ENCODE data around the gene RP2.

Gene RP2

DNA sequence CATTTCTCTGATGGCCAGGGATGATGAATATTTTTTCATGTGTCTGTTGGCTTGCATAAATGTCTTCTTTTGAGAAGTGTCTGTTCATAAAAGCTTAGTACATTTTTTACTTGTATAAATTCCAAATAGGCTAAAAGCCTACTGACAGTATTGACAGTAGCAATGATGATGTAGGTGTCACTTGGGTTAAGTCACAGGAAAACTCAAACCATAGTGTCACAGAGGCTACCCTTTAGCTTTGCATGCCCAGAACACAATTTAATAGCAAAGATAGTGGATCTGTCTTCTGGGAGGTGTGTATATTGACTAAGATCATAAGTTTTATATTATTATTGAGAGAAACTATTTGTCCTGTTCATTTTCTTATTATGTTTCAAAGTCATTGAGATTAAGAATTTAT, 8.1 kb downstream of the RP2 start:
- no peak for DNase-seq (ENCODE audit: low read depth)

DNA sequence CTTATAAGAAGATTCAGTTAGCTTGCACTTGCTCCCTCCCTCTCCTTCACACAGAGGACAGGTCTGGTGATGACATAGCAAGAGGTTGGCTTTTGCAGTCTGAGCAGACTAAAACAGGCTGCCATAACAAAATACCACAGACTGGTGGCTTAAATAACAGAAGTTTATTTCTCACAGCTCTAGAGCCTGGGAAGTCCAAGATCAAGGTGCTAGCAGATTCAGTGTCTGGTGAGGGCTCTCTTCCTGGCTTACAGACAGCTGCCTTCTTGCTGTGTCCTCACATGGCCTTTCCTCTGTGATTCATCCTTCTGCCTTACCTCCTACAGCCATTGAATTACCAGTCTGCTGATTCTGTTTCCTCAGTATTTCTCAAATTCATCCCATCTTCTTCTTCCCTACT, 13.1 kb downstream of the RP2 start:
- DNase-seq (ENCODE audit: low read depth), result no peak

DNA sequence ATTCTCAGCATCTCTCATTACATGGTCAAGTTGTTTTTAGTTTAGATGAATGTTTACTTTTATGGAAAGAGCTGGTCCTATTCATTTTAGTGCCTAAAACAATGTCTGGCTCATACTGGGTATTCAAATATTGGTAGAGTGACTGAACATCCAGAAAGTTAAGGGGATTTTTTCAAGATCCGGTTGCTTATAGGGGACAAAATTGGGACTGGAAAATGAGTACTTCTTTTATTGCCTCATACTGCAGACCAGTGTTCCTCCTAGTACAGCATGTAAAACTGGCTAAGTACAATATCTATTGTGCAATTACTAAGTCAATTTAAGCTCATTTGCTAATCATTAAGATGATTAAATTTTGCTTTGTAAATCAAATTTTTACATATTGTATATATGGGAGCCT, 13.9 kb downstream of the RP2 start:
- no peak for DNase-seq (ENCODE audit: low read depth)

DNA sequence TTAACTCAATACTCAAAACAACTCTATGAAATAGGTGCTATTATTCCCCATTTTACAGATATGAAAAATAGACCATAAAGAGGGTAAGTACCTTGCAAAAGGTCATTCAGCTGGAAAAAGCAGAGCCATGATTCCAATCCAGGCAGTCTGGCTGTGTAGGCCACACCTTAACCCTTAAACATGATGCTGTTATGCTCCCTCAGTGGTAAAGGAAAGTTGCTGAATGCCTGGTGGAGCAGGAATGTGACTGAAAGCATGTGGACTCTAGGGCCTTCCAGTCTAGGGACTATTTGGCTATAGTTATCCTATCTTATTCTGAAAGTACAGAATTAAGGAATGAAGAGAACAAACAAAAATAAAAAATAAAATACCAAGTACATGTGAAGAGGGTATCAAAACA, 19.6 kb downstream of the RP2 start:
- no peak for DNase-seq (ENCODE audit: low read depth)

DNA sequence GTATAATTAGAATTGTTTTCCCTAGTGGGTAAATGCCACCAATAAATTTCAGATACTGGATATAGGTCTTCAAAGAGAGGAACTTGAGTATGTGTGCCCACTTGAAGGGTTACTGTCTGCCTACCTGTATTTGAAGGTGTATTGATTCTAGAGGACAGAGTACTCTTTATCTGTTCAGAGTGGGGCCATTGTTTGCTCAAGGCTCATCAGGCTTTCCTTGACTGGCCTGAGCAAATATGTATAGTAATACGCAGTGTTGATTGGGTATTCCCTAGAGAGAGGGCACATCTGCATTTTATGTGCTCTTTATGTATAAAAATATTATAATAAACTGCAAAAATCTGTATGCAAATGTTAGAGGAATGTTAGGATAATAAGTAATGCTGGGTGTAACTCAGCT, 23.7 kb downstream of the RP2 start:
- no peak for DNase-seq (ENCODE audit: low read depth)

DNA sequence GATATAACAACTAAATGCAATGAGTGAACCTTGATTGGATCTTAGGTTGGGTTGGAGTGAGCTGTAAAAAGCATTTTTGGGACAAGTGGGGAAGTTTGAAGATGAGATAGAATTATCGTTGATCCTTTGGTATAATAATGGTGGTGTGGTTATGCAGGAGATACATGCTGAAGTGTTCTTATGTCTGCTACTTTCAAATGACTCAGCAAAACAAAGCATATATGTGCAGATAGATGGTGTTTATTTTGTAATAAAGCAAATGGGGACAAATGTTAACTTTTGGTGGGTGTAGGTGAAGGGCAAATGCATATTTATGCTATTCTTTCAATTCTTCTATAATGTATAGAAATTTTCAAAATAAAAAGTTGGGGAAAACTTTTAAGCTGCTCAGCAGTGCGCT, 26.2 kb downstream of the RP2 start:
- DNase-seq (ENCODE audit: low read depth), result no peak

DNA sequence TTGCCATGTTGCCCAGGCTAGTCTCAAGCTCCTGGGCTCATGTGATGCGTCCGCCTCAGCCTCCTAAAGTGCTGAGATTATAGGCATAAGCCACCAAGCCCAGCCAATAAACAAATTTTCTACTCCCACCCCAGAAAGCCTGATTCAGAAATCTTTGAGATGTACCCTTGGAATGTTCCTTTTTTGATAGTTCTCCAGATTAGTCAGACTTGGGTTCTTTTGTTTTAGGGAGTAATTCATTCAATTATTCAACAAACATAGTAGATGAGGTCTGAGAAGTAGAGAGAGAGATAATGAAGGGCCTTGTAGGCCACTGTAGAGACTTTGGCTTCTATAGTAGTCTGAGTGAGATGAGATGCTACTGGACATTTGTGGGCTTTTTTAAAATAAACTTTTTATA, 27.8 kb downstream of the RP2 start:
- DNase-seq (ENCODE audit: low read depth), result no peak

DNA sequence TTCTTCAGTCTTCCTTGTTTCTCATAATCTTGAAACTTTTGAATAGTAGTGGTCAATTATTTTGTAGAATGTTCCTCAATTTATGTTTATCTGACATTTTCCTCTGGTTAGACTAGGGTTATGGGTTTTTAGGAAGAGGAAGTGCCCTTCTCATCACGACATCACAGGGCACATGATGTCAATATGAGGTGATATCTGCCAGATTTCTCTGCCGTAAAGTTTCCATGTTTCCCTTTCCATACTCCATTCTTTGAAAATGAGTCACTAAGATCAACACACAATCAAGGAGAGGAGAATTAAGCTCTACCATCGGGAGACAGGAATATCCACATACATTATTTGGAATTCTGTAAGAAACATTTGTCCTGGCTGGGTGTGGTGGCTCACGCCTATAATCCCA, 28.4 kb downstream of the RP2 start:
- no peak for DNase-seq (ENCODE audit: low read depth)

DNA sequence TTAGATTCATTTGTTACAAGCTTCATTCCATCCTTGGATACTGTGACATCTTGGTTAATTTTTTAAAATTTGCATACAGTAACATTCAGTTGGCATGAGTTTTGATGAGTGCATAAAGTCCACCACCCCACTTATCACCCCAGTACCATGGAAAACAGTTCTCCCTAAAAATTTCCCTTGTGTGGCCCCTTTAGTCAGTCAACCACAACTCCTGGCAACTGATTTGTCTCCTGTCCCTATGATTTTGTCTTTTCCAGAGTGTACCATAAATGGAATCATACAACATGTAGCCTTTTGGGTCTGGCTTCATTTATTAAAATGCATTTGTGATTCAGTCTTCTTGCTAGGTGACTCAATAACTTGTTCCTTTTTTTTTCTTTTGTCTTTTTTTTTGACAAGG, 29.9 kb downstream of the RP2 start:
- no peak for DNase-seq (ENCODE audit: low read depth)

DNA sequence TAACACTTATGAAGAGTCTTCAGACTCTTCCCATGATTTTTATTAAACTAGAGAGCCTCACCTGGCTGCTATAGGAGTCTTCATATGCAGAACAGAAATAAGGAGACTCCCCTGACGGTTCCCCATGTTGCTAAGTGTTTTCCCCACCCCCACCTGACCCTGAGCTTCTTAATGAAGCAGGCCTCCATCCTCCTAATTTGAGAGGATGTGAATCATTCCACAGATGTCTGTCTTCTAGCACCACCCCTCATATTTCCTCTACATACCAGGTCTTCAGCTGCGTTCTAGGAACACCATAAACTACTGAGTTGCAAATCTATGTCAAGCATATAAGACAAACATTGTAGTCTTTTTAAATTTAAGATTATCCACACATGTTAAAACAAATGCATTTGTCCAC, 36.9 kb downstream of the RP2 start:
- no peak for DNase-seq (ENCODE audit: low read depth)

DNA sequence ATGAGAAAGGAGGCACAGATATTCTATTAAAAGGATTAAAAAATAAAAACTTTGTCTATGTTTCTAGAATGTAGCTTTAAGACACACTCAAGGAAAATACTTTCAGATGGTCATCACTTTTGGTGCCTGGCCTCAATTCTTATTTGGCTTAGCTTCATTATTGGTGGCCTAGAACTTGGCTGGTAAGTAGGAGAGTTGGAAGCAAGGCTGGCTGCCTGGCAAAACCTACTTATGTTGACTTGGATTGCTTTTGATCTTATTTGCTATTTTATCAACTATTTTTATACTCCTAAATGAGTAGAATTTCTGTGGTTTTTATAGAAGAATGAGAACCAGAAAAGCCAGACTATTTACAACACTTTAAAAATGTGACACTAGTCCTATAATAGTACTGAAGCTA, 40.1 kb downstream of the RP2 start:
- DNase-seq (ENCODE audit: low read depth), result no peak

DNA sequence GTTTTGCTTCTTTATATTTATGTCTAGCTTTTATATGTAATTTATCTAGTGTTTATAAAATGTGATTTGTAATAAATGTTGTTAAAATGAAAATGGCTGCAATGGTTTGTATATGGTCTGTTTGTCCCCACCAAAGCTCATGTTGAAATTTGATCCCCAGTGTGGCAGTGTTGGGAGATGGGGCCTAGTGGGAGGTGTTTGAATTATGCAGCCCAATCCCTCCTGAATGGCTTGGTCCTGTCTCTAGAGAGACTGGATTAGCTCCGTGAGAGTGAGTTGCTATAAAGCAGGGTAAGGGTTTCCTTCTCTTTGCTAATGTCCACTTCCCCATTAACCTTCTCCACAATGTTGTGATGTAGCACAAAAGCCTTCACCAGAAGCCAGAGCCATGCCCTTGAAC, 45.4 kb downstream of the RP2 start:
- no peak for DNase-seq (ENCODE audit: low read depth)

DNA sequence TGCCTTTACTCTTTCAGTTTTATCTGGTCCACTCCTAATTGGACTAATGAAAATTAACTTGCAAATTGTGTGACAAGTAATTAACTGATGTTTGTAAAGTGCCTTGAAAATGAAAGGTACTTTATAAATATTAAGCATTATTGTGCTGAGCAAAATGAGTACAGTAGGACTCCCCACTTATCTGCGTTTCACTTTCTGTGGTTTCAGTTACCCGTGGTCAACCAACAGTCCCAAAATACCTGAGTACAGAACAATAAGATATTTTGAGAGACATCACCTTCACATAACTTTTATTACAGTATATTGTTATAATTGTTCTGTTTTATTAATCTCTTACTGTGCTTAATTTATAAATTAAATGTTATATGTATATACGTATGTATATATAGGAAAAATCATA, 48.0 kb downstream of the RP2 start:
- DNase-seq (ENCODE audit: low read depth), result no peak

DNA sequence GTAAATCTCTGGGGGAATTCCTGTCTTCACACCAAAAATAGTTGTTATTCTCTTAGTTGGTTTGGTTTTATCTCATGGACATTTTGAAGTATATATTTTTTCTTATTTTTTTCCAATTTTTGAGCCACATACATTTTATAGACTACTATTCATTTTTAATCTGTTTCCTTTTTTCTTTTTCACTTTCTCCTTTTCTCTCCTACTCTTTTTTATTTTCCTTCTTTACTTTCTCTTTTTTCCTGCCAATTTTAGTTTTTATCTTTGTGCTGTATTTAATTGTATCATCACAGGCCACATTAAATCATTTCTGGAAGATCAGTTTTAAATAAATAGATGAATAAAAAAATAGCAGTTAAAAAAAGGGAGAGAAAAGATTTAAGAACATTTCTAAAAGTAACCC, 61.4 kb downstream of the RP2 start:
- no peak for DNase-seq (ENCODE audit: low read depth)

DNA sequence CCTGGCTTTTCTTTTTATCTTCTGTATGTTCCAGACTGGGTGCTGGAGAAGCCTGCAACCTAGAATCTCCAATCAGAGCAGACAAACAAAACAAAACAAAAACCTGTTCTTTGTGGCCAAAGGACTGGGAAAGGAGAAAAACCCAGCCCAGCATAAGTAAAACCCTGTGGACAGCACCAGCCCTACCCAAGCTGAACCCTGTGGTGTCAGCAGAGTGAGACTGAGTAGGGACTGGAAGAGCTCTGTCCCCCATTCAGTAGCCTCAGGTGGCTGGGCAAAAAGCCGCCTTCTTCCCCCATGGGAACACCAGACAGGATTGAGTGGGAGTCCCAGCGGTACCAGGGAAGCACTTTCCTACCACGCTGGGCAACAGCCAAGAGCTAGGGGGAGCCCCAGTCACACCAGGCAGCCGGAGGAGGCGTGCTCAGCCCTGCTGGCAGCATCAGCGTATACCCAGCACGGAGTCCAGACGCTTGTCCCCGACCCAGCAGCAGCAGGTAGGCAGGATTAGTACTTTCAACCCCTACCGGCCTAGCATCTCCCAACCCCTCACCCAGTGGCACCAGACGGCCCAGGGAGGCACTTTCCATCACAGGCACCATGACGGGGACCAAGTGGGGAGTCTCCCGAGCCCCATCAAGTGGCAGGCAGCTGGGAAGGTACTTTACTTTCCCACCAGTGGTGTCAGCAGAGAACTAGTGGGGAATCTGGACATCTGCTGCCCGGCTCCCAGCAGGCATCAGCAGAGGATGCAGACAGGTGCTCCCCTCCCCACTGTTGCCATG, 66.8 kb downstream of the RP2 start:
- peak; percentile 35 for DNase-seq (ENCODE audit: low read depth)

DNA sequence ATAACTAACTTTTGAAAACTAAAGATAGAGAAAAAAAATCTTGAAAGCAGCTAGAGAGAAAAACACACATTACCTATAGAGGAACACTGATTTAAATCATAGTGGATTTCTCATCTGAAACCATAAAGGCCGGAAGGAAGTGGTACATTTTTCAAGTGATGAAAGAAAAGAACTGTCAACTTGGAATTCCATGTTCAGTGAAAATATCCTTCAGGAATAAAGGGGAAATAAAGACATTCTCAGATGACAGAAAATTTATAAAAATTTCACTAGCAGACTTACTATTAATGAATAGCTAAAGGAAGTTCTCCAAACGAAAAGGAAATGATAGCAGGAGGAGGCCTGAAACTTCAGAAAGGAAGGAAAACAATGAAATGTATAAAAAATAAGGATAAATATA, 67.8 kb downstream of the RP2 start:
- DNase-seq (ENCODE audit: low read depth), result no peak

DNA sequence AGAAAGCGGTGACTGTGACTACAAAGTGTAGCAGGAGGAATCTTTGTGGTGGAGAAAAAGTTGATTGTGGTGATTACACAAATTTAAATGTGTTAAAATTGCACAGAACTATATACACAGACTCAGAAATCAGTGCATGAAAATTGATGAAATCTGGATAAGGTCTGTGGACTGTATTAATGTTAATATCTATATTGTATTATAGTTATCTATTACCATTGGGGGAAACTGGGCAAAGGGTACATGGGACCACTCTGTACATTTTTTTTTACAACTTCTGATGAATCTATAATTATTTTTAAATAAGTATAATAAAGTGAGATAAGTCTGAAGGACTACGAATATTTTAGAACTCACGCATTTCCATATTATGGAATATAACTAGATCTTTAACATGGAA, 73.6 kb downstream of the RP2 start:
- no peak for DNase-seq (ENCODE audit: low read depth)

DNA sequence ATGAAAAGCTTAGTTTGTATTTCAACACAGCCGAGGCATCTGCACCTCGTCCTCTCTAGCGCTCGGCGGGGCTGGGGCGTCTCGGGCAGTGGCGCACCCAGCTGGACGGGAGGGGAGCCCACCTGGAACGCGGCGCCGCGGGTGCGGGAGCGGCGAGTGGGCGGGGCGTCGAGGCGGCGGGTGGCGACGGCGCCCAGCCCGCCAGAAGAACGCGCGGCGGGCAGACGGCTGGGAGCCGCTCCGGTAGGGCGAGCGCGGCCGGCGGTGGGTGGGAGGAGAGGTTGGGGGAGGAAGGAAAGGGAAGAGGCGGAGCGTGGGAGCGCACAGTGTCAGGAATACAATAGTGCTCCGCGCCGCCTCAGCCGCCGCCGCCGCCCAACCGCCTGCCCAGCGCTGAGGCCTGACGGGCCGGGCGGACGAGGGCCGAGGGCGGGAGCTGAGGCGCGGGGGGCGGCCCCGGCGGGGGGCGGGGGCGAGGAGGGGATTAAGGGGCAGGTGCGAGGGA, 75.3 kb downstream of the RP2 start, which contains the start of gene JADE3:
Gene JADE3 (plus strand): TSS at position 324 of the 505 bp plus-strand sequence. CDS start 72,474 bp downstream, outside the sequence.
- no peak for DNase-seq (ENCODE audit: low read depth)

DNA sequence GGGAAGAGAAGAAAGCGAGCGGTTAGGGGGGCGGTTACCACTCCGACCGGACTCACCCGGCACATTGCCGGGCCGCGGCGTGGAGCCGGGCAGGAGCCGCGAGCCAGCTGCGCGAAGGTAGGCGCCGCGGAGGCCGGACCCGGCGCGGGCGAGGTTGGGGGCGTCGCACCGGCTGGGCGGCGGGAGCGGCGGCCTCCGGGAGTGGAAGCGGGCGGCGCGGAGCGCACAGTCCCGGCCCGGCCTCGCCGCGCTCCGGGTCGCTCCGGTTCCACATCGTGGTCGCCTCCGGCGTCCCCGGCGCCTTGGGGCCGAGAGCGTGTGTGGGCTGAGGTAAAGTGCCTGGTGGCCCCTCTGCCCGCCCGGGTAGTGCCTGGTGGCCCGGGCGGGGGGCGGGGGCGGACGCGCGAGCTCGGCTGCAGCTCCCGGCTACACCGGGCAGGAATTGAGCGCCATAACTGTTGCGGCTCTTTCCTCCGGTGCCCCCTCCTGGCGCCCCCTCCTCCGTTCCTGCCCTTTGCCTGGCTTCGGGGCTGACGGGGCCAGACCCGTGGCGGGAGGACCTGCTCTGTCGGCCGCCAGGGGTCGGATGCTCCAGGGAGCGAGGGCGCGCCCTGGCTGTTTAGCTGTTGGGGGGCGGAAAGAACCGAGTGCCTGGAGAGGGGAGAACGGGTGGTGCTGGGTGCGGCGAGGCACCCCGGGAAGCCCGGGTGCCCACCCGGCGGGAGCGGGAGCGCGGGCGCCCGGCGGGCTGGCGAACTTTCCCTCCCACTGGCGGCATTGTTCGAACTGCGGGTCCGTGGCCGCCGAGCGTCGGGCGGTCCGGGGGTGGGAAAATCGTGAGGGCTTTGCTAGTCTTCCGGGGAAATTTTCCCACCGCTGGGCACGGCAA, 76.0 kb downstream of the RP2 start:
- DNase-seq (ENCODE audit: low read depth), result no peak

DNA sequence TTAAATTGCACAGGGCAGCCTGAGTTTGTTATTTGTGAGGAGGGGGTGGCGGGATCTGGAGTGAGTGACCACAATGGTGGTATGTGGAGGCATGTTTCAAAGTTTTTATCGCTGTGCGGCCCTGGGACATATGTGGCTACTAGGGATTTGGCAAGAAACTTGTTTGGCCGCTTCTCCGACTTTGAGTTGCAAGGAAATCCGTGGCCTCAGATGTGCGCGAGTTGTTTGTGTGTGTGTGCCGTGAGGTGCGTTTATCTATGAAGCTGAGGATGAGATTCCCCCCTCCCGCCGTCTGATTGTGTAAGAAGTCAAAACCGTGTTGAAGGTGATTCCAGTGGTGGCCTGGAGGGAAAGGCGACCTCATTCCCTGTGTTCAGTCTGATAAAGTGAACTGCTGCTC, 76.8 kb downstream of the RP2 start:
- DNase-seq (ENCODE audit: low read depth), result no peak

DNA sequence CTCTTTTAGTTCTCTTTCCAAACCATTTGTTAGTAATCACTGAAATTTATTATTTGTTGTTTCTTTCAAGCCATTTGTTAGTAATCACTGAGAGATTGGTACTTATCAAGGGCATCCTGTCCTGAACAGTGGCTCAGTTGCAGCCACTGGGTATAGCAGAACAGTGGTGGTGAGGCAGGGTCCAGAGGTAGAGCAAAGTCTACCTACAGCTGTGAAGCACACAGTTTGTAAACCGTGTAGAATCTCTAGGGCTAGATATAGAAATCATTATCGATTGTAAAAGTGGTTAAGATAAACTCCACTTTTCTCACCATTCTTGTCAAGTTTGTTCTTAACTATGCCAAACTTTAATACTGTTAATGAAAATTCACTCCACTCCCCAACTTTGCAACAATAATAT, 79.4 kb downstream of the RP2 start:
- no peak for DNase-seq (ENCODE audit: low read depth)

DNA sequence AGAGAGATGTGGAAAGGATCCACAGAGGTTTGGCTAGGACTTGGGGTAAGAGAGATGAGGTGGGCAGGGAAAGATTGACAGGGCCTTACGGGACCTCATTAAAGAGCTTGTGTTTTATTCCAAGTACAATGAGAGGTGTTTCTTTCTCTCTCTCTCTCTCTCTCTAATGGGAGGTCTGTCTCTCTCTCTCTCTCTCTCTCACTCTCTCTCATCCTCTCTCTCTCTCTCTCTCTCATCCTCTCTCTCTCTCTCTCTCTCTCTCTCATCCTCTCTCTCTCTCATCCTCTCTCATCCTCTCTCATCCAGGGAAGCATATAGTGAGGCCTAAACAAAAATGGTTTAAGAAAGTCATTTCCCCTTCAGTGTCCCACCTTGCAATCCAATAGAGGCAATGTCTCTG, 80.8 kb downstream of the RP2 start:
- DNase-seq (ENCODE audit: low read depth), result no peak

DNA sequence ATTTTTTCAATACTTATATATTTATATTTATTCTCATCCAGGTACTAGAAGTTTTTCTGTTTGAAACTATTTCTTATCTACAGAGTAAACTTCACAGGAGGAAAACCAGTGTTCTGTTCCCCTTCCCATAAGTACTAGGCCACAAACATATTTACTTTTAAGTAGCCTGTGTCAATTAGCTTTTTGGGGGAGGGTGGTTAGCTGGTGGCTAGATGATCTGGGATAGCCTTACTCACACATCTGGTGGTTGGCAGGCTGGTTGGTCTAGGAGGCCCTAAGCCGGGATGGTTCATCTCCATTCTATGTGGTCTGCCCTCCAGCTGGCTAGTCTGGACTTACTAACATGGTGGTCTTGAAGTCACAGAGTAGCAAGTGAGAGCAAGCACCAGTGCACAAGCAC, 81.6 kb downstream of the RP2 start:
- DNase-seq (ENCODE audit: low read depth), result no peak

All from activated T-helper 1 cell treated with Interleukin-2 at 50 U/mL for 16 hours (primary cell).